ENCODE data around the gene MGMT. TPM values are rescaled to one million over a fixed set of nuclear protein-coding genes. Genes with fewer than 3 reads are reported as not detected.

MGMT gene
- total RNA-seq, 1 donor from 2014 or later, result 19.4 TPM

DNA sequence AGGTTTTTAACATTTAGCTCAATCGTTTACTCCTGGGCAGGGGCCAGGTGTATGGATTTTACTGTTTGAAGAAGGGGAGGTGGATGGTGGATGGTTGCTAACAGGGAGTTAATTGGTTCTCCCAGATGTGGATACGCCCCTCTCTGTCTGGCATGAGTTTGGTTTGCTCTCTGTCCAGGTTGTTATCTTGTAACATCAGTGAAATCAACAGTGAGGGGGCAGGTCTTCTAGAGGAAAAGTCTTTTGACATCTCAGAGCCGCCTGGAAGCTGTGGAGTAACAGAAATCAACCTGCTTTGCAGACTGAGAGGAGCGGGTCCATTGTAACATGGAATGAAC, 243.4 kb downstream of the MGMT start:
- no peaks in the 10 kb centered on the region for H3K9me3 ChIP-seq
- no peak overlapping the region for H3K27ac ChIP-seq
- TF ChIP-seq, protein P1, sequence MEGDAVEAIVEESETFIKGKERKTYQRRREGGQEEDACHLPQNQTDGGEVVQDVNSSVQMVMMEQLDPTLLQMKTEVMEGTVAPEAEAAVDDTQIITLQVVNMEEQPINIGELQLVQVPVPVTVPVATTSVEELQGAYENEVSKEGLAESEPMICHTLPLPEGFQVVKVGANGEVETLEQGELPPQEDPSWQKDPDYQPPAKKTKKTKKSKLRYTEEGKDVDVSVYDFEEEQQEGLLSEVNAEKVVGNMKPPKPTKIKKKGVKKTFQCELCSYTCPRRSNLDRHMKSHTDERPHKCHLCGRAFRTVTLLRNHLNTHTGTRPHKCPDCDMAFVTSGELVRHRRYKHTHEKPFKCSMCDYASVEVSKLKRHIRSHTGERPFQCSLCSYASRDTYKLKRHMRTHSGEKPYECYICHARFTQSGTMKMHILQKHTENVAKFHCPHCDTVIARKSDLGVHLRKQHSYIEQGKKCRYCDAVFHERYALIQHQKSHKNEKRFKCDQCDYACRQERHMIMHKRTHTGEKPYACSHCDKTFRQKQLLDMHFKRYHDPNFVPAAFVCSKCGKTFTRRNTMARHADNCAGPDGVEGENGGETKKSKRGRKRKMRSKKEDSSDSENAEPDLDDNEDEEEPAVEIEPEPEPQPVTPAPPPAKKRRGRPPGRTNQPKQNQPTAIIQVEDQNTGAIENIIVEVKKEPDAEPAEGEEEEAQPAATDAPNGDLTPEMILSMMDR (IDR thresholded peaks at IDR 0.05), result no peak
- H3K4me3 ChIP-seq, result no peak overlapping the region
- DNase-seq (no peak), ATAC-seq (no peak)
- intact Hi-C loops (cut with DNase I), result no loop called here
- H3K4me1 ChIP-seq, result peaks cover 6% of the 10 kb centered on the region
- H3K36me3 ChIP-seq, result peaks cover 7% of the 10 kb centered on the region
- H3K27me3 ChIP-seq, result no peaks in the 10 kb centered on the region

DNA sequence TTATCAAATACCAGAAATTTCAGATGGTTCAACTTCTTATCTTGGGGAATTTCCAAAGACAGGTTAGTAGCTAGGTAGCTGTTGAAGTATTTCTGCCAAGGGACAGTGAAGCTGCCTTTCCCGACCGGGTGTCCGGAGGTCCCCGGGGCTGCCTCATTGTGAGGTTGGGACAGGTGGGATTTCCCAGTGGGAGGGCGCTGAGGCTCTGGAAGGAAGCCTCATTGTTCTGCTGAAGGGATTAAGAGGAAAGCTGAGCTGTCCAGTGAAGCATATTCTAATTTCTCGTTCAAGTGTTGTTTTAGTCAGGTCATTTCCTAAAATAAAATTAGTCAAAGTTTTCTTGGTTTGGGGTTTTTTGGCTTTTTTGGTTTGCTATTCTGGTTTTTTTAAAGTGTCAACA, 244.2 kb downstream of the MGMT start:
- no peak overlapping the region for H3K27ac ChIP-seq
- TF ChIP-seq, protein P1 (IDR thresholded peaks at IDR 0.05), result no peak
- no peak overlapping the region for H3K4me3 ChIP-seq
- DNase-seq (no peak), ATAC-seq (no peak)
- H3K27me3 ChIP-seq, result no peaks in the 10 kb centered on the region
- H3K4me1 ChIP-seq, result peaks cover 6% of the 10 kb centered on the region
- H3K36me3 ChIP-seq, result peaks cover 7% of the 10 kb centered on the region
- intact Hi-C loops (cut with DNase I), result no loop called here
- no peaks in the 10 kb centered on the region for H3K9me3 ChIP-seq

DNA sequence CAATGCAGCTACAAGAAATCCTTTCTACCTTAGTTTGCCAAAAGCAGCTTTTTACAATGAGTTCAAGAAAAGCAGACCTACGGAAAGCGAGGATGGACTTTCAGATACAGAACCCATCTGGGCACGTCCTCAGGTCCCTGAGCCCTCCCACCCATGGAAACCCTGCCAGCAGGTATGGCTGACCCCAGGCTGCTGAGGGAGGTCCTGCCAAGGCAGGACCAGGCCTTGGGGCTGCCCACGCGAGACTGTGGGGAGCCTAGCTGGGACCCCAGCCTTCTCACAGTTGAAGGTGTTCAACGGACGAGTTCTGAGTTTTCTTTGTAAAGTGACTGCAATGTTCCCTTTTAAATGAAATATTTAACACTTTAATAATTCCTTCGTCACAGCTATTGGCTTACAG, 245.0 kb downstream of the MGMT start:
- Histone ChIP-seq H3K9me3 (no peaks in the 10 kb centered on the region), H3K27me3 (no peaks in the 10 kb centered on the region), H3K27ac (no peak overlapping the region), H3K36me3 (peaks cover 7% of the 10 kb centered on the region), H3K4me3 (no peak overlapping the region), H3K4me1 (peaks cover 6% of the 10 kb centered on the region)
- ATAC-seq (no peak), DNase-seq (no peak)
- TF ChIP-seq, protein P1 (IDR thresholded peaks at IDR 0.05), result no peak
- intact Hi-C loops (cut with DNase I), result no loop called here

DNA sequence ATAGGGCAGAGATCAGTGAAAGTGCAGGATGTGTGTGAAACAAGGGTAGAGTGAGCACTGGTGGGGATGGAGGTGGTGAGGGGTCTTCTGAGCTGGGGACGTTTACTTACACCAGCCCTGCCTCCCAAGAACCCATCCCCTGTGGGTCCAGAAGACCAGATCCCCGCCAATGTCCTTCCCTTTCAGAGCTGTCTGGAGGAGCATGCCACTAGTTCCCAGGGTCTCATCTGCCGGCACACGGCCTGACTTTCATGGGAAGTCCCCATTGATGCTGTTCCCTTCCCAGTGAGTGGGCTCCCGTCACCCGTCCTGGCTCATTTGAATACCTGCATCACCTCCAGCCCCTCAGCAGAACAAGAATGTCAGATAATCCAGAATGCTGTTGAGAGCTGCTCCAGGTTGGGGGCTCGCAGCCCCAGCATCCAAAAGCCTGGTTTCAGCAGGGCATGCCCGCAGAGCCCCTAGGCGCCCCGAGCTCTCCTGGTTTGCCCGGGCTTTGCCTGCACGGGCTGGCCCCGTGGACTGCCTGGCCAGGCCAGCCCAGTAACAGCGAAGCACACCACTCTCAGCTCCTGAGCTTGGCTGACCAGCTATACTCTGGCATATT, 246.7 kb downstream of the MGMT start:
- no peaks in the 10 kb centered on the region for H3K9me3 ChIP-seq
- H3K4me1 ChIP-seq, result no peaks in the 10 kb centered on the region
- no peak overlapping the region for H3K27ac ChIP-seq
- ATAC-seq (no peak), DNase-seq (no peak)
- TF ChIP-seq, protein P1 (IDR thresholded peaks at IDR 0.05), result no peak
- no peak overlapping the region for H3K4me3 ChIP-seq
- peaks cover 7% of the 10 kb centered on the region for H3K36me3 ChIP-seq
- intact Hi-C loops (cut with DNase I), result no loop called here
- H3K27me3 ChIP-seq, result no peaks in the 10 kb centered on the region

DNA sequence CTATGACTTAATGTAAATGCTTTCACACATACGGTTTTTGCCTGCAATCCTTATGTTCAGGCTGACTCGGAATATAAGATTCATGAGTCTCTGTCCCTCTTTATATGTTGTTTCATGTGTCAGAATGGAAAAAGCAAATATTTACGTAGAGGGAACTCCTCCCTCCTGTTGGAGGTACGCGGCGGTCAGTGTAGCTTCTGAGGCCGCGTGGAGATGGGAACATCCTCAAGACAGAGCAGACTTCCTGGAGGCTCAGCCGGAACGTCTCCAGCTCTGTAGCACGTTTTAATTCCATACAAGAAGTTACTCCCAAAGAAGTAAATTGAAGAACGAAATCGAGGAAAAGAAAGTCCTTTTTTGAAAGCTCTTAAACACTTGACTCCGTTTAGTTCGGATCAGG, 248.8 kb downstream of the MGMT start:
- DNase-seq (no peak), ATAC-seq (no peak)
- no peaks in the 10 kb centered on the region for H3K4me1 ChIP-seq
- H3K9me3 ChIP-seq, result no peaks in the 10 kb centered on the region
- no peaks in the 10 kb centered on the region for H3K36me3 ChIP-seq
- H3K4me3 ChIP-seq, result no peak overlapping the region
- intact Hi-C loops (cut with DNase I), result no loop called here
- H3K27ac ChIP-seq, result no peak overlapping the region
- H3K27me3 ChIP-seq, result no peaks in the 10 kb centered on the region
- TF ChIP-seq, protein P1 (IDR thresholded peaks at IDR 0.05), result no peak

DNA sequence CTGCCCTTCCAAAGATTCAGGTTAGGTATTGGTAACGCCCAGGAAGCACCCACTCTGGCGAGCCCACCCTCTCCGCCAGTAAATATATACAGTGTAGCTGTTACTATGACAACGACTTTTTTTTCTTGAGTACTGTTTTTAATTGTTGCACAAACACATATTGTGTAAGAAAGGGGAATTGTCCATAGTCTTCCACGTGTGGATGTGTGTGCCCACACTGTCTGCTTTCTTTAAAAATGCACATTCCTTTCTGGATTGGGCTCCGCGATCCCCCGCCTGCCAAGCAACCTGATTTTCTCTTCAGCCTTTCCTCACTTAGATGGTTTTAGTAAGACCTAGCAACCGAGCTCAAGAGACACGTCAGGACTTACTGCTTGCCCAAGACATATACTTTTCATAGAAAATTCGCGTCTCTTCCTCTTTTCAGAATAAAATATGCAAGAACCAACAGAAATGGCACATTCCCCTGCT, 249.2 kb downstream of the MGMT start:
- no peaks in the 10 kb centered on the region for H3K4me1 ChIP-seq
- H3K4me3 ChIP-seq, result no peak overlapping the region
- no peaks in the 10 kb centered on the region for H3K27me3 ChIP-seq
- intact Hi-C loops (cut with DNase I), result no loop called here
- DNase-seq (no peak), ATAC-seq (peak; percentile 55)
- H3K9me3 ChIP-seq, result no peaks in the 10 kb centered on the region
- H3K27ac ChIP-seq, result no peak overlapping the region
- no peaks in the 10 kb centered on the region for H3K36me3 ChIP-seq
- TF ChIP-seq, protein P1 (IDR thresholded peaks at IDR 0.05), result no peak
